Fibroblast of the aortic adventitia (primary cell): ENCODE measurements around the gene SYNE1. TPM values are rescaled to one million over a fixed set of nuclear protein-coding genes. Genes with fewer than 3 reads are reported as not detected.

ENCODE experiments used
- DNase-seq: peaks from one replicate; pipeline ENCODE4 v3.0.0-alpha.2; 2010; ENCODE audit warnings: low read depth
- H3K4me3 ChIP-seq: 2 replicates; pipeline ENCODE4 v1.5.1; 2011; ENCODE audit warnings: low read depth, mild to moderate bottlenecking, control low read depth, low read length, moderate library complexity
- CTCF ChIP-seq: IDR thresholded peaks from 2 replicates; pipeline ENCODE4 v1.5.1; 2011; ENCODE audit warnings: mild to moderate bottlenecking, low read length, control low read depth, inconsistent platforms; ENCODE audit not compliant: insufficient read depth
- total RNA-seq: library from RNA; depleted of rRNA; stranded (reverse); fragments of >200 nt; gene quantifications from 2 replicates; pipeline ENCODE4 v1.2.3, GENCODE V29; 2012; ENCODE audit warnings: low replicate concordance

The SYNE1 gene
- total RNA-seq, 1 donor: 193 TPM

GRCh38 chr6:152123076-152123475 lies 514.1 kb downstream of the SYNE1 start:
- no peak overlapping the region for H3K4me3 ChIP-seq
- TF ChIP-seq CTCF: no peak
- no peak for DNase-seq

DNA sequence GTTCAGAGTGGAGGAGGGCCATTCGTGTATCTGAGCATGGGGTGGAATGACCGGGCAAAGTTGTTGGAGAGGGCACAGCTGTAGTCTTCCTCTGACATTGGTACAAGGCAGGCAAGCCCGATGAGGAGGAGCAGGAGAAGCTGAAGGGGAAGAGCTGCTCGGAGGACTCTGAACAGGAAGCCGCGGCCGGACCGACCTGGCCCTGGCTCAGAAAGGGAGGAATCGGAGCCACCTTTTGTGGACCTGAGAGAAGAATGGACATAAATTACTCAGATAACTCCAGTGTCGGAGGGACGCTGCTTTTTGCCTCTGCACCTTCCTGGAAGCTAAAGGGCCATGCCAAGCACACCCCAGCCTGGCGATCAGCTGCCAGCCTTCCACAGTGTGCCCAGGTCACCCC lies 514.7 kb downstream of the SYNE1 start:
- no peak overlapping the region for H3K4me3 ChIP-seq
- no peak for TF ChIP-seq CTCF
- no peak for DNase-seq

GRCh38 chr6:152121910-152122309 lies 515.3 kb downstream of the SYNE1 start:
- DNase-seq: peak; percentile 69
- no peak overlapping the region for H3K4me3 ChIP-seq
- TF ChIP-seq CTCF: no peak

- DNase-seq: no peak
- no peak overlapping the region for H3K4me3 ChIP-seq
- TF ChIP-seq CTCF: no peak
Measured at GRCh38 chr6:152119831-152120230, 517.3 kb downstream of the SYNE1 start.

- no peak for TF ChIP-seq CTCF
- no peak overlapping the region for H3K4me3 ChIP-seq
- DNase-seq: no peak
Measured at GRCh38 chr6:152118678-152119077, 518.5 kb downstream of the SYNE1 start.

- DNase-seq: no peak
- no peak for TF ChIP-seq CTCF
- no peak overlapping the region for H3K4me3 ChIP-seq
Measured at GRCh38 chr6:152118224-152118623, 518.9 kb downstream of the SYNE1 start.
